ENCODE measurements around the gene FAM53A. TPM values are rescaled to one million over a fixed set of nuclear protein-coding genes. Genes with fewer than 3 reads are reported as not detected.
"Not testable (repeated sequence)": the region's sequence is repeated elsewhere in the genome, so short reads cannot be mapped to it uniquely, and the experiment has no call there.

FAM53A gene
- total RNA-seq, 2 donors from 2014 or later, result 1.4 to 4.0 TPM

DNA sequence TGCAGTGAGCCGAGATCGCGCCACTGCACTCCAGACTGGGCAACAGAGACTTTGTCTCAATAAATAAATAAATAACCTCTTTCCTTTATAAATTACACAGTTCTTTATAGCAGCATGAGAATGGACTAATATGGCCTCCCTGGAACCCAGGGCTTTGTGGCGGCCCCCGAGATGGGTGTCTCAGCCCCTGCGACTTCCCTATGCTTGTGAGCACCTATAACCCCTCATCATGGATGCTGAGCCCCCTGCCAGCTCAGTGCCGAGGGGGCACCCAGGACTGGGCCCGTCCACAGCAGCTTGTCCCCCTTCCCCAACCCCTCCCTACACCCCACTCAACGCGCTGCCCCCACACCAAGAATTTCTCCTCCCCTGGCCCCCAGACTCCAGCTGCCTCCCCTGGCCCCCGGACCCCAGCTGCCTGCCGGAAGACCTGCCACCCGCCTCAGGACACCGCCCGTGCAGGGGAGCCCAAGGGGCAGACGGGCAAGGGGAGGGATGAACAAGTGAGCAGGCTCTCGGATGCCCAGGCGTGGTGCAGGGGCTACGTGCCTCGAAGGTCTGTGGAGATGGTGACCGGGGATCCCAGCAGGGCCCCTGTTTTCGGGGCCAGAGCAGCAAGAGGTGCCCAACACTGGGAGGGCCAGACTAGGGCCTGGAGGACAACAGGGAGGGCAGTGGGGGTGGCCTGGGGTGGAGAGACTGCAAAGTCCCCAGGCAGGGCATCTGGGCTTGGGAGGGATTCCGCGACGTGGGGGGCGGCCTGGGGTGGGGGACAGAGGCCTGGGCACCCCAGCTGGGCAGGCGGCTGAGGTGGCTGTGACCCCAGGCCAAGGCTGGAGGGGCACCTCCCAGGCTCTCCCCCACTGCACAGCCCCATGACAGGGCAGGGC is 74.0 kb downstream of the FAM53A start:
- H3K36me3 Mint-ChIP-seq (ENCODE audit: insufficient read depth in 2 of 2), result peaks cover 0 to 3% of the 10 kb centered on the region in 2 donors
- H3K9me3 Mint-ChIP-seq, result peaks cover 0 to 3% of the 10 kb centered on the region in 2 donors
- no peak for ATAC-seq (replicated peaks in 1 of 2)
- no peak overlapping the region for H3K27ac Mint-ChIP-seq
- no peaks in the 10 kb centered on the region for H3K27me3 Mint-ChIP-seq (ENCODE audit: low read depth)
- DNase-seq, result no peak
- no peak overlapping the region for H3K4me3 Mint-ChIP-seq
- peaks cover 20% of the 10 kb centered on the region for H3K4me1 Mint-ChIP-seq (ENCODE audit: low read depth)

DNA sequence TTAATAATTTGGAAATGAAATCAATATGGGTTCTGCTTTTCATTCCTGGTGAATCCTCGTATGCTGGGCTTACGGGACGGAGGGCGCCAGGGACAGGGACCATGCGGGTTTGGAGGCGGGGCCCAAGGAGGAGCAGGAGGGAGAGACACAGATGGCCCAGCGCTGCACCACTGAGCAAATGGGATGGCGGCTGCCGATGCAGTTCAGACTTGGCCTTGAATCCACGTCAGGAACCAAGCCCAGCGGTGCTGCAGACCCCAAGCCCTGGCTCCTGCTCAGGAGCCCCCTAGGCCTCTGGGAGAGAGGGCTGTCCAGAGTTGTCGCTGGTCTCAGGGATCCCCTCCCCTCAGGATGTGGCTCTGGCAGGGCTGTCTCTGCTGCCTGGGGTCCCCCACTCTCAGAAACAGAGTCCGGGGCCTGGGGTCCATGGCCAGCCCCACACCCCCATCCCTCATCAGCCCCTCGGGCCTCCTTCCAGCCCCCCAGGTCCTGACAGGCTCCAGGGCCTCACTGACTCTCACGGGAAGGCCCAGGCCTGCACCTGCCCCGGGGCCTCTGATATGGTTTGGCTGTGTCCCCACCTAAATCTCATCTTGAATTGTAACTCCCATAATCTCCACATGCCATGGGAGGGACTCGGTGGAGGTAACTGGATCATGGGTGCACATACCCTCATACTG is 75.2 kb downstream of the FAM53A start:
- H3K27ac Mint-ChIP-seq, result no peak overlapping the region
- no peak for DNase-seq
- no peak overlapping the region for H3K4me3 Mint-ChIP-seq
- H3K4me1 Mint-ChIP-seq (ENCODE audit: low read depth), result peaks cover 19% of the 10 kb centered on the region
- H3K9me3 Mint-ChIP-seq, result no peaks in the 10 kb centered on the region
- H3K36me3 Mint-ChIP-seq (ENCODE audit: insufficient read depth in 2 of 2), result no peaks in the 10 kb centered on the region
- no peak for ATAC-seq (replicated peaks in 1 of 2)
- H3K27me3 Mint-ChIP-seq (ENCODE audit: low read depth), result no peaks in the 10 kb centered on the region

GRCh38 chr4:1608196-1608820 is 75.8 kb downstream of the FAM53A start:
- H3K9me3 Mint-ChIP-seq, result no peaks in the 10 kb centered on the region
- ATAC-seq (replicated peaks in 1 of 2) (no peak), DNase-seq (no peak)
- no peaks in the 10 kb centered on the region for H3K36me3 Mint-ChIP-seq (ENCODE audit: insufficient read depth in 2 of 2)
- no peak overlapping the region for H3K27ac Mint-ChIP-seq
- H3K4me1 Mint-ChIP-seq (ENCODE audit: low read depth), result peaks cover 19% of the 10 kb centered on the region
- H3K4me3 Mint-ChIP-seq, result no peak overlapping the region
- no peaks in the 10 kb centered on the region for H3K27me3 Mint-ChIP-seq (ENCODE audit: low read depth)

- not testable (repeated sequence) for H3K27ac Mint-ChIP-seq; DNase-seq; H3K27me3 Mint-ChIP-seq (ENCODE audit: low read depth); H3K9me3 Mint-ChIP-seq; ATAC-seq (replicated peaks in 1 of 2); H3K36me3 Mint-ChIP-seq (ENCODE audit: insufficient read depth in 2 of 2); H3K4me3 Mint-ChIP-seq
- peaks cover 19% of the 10 kb centered on the region for H3K4me1 Mint-ChIP-seq (ENCODE audit: low read depth)
These were observed 76.5 kb downstream of the FAM53A start for GRCh38 chr4:1607436-1608195.

DNA sequence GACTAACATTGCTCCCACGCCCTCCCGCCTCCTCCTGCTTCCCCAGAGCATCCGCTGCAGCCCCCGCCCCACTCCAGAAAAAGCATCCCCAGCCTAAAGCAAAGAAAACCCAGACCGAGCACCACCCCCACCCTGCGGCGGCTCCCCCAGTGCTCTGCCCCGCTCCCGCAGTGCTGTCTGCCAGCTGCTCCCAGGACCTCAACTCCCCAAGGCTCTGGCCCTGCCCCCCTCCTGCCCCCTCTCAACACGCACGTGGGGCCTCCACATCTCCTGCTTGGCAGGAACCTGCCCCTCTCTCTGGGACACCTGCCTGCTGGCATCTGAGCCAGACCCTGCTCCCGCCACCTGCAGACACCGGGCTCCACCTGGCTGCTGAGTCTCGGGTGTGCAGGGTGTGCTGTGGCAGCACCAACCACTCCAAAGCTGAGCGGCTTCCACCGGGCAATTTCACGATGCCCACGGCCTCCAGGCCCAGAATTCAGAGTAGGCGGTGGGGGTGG is 79.4 kb downstream of the FAM53A start:
- Mint-ChIP-seq H3K4me1 (ENCODE audit: low read depth) (peaks cover 19% of the 10 kb centered on the region), H3K27me3 (ENCODE audit: low read depth) (no peaks in the 10 kb centered on the region), H3K27ac (no peak overlapping the region), H3K9me3 (no peaks in the 10 kb centered on the region), H3K36me3 (ENCODE audit: insufficient read depth in 2 of 2) (no peaks in the 10 kb centered on the region), H3K4me3 (peak overlapping the region; percentile 63 to 69)
- DNase-seq (peak; percentile 22 to 26), ATAC-seq (replicated peaks in 1 of 2) (peak; percentile 69 to 70)

- DNase-seq (no peak), ATAC-seq (replicated peaks in 1 of 2) (peak in 1 of 2 donors; percentile 7)
- Mint-ChIP-seq H3K4me1 (ENCODE audit: low read depth) (peaks cover 19% of the 10 kb centered on the region), H3K4me3 (no peak overlapping the region), H3K27ac (no peak overlapping the region), H3K27me3 (ENCODE audit: low read depth) (no peaks in the 10 kb centered on the region), H3K36me3 (ENCODE audit: insufficient read depth in 2 of 2) (no peaks in the 10 kb centered on the region), H3K9me3 (no peaks in the 10 kb centered on the region)
These were observed 79.9 kb downstream of the FAM53A start for GRCh38 chr4:1604181-1604705.

DNA sequence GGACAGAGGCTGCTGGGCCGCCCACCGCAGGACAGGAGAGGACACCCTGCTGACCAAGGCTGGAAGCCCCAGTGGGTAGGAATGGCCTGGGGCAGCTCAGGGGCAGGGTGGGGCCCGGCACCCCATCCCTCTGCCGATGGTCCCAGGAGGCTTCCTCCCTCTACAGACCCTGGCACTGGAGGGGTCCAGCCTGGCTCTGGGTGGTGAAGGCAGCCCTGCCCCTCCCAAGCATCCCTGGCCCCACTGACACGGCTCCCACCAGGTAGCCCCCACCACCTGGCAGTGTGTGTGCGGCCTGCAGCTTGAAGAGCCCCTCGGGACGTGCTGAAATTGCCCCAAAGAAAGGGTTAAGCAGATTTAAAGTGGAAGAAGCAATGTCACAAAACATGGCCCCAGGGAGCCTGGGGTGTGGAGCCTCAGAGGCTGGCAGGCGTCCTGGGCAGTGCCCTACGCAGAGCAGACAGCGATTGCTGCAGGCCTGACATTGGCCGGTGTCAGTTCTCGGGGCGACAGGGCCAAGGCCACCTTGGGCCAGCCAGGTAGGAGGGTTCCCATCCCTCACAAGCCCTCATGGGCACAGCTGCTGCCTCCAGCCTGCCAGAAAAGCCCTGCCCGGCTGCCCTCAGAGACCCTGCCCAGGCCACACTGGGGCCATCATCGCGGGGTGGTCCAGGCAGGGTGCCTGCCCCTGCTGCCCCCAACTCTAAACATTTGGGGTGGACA is 80.5 kb downstream of the FAM53A start:
- no peaks in the 10 kb centered on the region for H3K27me3 Mint-ChIP-seq (ENCODE audit: low read depth)
- no peaks in the 10 kb centered on the region for H3K9me3 Mint-ChIP-seq
- H3K4me3 Mint-ChIP-seq, result no peak overlapping the region
- DNase-seq, result no peak
- no peak for ATAC-seq (replicated peaks in 1 of 2)
- peaks cover 19% of the 10 kb centered on the region for H3K4me1 Mint-ChIP-seq (ENCODE audit: low read depth)
- H3K27ac Mint-ChIP-seq, result no peak overlapping the region
- no peaks in the 10 kb centered on the region for H3K36me3 Mint-ChIP-seq (ENCODE audit: insufficient read depth in 2 of 2)

GRCh38 chr4:1602655-1603412 is 81.3 kb downstream of the FAM53A start:
- DNase-seq, result no peak
- no peaks in the 10 kb centered on the region for H3K36me3 Mint-ChIP-seq (ENCODE audit: insufficient read depth in 2 of 2)
- ATAC-seq (replicated peaks in 1 of 2), result no peak
- no peaks in the 10 kb centered on the region for H3K27me3 Mint-ChIP-seq (ENCODE audit: low read depth)
- no peak overlapping the region for H3K27ac Mint-ChIP-seq
- peaks cover 19% of the 10 kb centered on the region for H3K4me1 Mint-ChIP-seq (ENCODE audit: low read depth)
- H3K4me3 Mint-ChIP-seq, result no peak overlapping the region
- H3K9me3 Mint-ChIP-seq, result no peaks in the 10 kb centered on the region

GRCh38 chr4:1601852-1602654 is 82.1 kb downstream of the FAM53A start:
- H3K9me3 Mint-ChIP-seq, result no peaks in the 10 kb centered on the region
- ATAC-seq (replicated peaks in 1 of 2) (no peak), DNase-seq (no peak)
- no peaks in the 10 kb centered on the region for H3K27me3 Mint-ChIP-seq (ENCODE audit: low read depth)
- no peak overlapping the region for H3K4me3 Mint-ChIP-seq
- no peak overlapping the region for H3K27ac Mint-ChIP-seq
- peaks cover 19% of the 10 kb centered on the region for H3K4me1 Mint-ChIP-seq (ENCODE audit: low read depth)
- no peaks in the 10 kb centered on the region for H3K36me3 Mint-ChIP-seq (ENCODE audit: insufficient read depth in 2 of 2)

GRCh38 chr4:1601533-1601835 is 82.6 kb downstream of the FAM53A start:
- Mint-ChIP-seq H3K36me3 (ENCODE audit: insufficient read depth in 2 of 2) (no peaks in the 10 kb centered on the region), H3K27me3 (ENCODE audit: low read depth) (no peaks in the 10 kb centered on the region), H3K4me1 (ENCODE audit: low read depth) (peaks cover 19% of the 10 kb centered on the region), H3K27ac (no peak overlapping the region), H3K9me3 (no peaks in the 10 kb centered on the region), H3K4me3 (no peak overlapping the region)
- no peak for ATAC-seq (replicated peaks in 1 of 2)
- no peak for DNase-seq
